ENCODE measurements around the gene MYO19.
"Not testable (repeated sequence)": the region's sequence is repeated elsewhere in the genome, so short reads cannot be mapped to it uniquely, and the experiment has no call there.

The MYO19 gene

DNA sequence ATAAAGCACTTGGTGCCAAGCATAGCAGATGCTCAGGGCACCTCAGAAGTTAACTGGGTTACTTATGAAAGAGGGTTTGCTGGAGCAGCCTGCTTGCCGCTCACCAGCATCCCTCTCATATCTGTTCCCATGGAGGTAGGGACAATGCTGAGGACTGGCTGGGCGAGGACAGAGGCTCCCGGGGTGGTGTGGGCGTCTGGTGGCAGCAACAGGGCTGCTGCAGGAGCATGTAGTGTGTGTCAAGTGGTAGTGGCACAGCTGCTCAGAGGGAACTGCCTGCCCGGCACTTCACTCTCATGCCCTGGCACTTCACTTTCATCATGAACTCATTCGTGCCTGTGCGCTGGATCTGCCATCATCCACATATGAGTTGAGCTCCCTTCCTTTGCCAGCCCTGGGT is 75.1 kb downstream of the MYO19 start:
- no peaks in the 10 kb centered on the region for H3K36me3 Mint-ChIP-seq (ENCODE audit: insufficient read depth)
- H3K27ac Mint-ChIP-seq = no peak overlapping the region
- ATAC-seq (replicated peaks) (no peak), DNase-seq (no peak)
- no peaks in the 10 kb centered on the region for H3K9me3 Mint-ChIP-seq
- H3K4me1 Mint-ChIP-seq (ENCODE audit: low read depth in 2 of 2) = peaks cover 0 to 1% of the 10 kb centered on the region in 2 donors
- H3K27me3 Mint-ChIP-seq = peaks cover 45 to 61% of the 10 kb centered on the region in 2 donors
- no peak overlapping the region for H3K4me3 Mint-ChIP-seq

- Mint-ChIP-seq H3K27me3 (peaks cover 45 to 60% of the 10 kb centered on the region in 2 donors), H3K9me3 (no peaks in the 10 kb centered on the region), H3K36me3 (ENCODE audit: insufficient read depth) (no peaks in the 10 kb centered on the region), H3K4me3 (no peak overlapping the region), H3K27ac (no peak overlapping the region), H3K4me1 (ENCODE audit: low read depth in 2 of 2) (peaks cover 0 to 1% of the 10 kb centered on the region in 2 donors)
- ATAC-seq (replicated peaks) (no peak), DNase-seq (no peak)
Observed at GRCh38 chr17:36459045-36459444, 75.6 kb downstream of the MYO19 start.

GRCh38 chr17:36457701-36458100 is 77.0 kb downstream of the MYO19 start:
- DNase-seq; ATAC-seq (replicated peaks); H3K4me1 Mint-ChIP-seq (ENCODE audit: low read depth in 2 of 2); H3K27ac Mint-ChIP-seq; H3K9me3 Mint-ChIP-seq; H3K36me3 Mint-ChIP-seq (ENCODE audit: insufficient read depth); H3K4me3 Mint-ChIP-seq: not testable (repeated sequence)
- H3K27me3 Mint-ChIP-seq = peaks cover 38 to 53% of the 10 kb centered on the region in 2 donors

DNA sequence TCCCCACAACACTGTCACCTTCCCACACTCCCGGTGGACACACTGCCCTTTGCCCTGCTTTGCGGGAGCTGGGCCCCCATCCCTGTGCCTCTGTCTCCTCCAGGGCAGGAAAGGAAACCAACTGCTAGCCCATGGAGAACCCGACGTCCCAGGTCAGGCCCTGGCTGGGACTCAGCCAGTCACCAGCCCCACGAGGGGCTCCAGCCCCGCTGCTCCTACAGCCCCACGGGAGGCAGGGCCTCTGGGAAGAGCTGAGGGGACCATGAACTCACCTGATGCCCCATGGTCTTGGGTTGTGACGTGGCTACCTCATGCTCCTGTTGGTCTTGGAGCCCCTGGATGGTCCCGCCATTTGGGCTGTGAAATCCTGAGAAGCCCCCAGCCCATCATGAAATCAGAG is 81.8 kb downstream of the MYO19 start:
- not testable (repeated sequence) for H3K9me3 Mint-ChIP-seq; DNase-seq; H3K4me3 Mint-ChIP-seq; H3K4me1 Mint-ChIP-seq (ENCODE audit: low read depth in 2 of 2); H3K27ac Mint-ChIP-seq; ATAC-seq (replicated peaks); H3K36me3 Mint-ChIP-seq (ENCODE audit: insufficient read depth)
- H3K27me3 Mint-ChIP-seq = peaks cover 15 to 17% of the 10 kb centered on the region in 2 donors

GRCh38 chr17:36449997-36450396 is 84.7 kb downstream of the MYO19 start:
- not testable (repeated sequence) for H3K36me3 Mint-ChIP-seq (ENCODE audit: insufficient read depth); H3K9me3 Mint-ChIP-seq; H3K4me1 Mint-ChIP-seq (ENCODE audit: low read depth in 2 of 2); H3K27ac Mint-ChIP-seq; ATAC-seq (replicated peaks); H3K4me3 Mint-ChIP-seq; DNase-seq
- H3K27me3 Mint-ChIP-seq = peaks cover 5 to 10% of the 10 kb centered on the region in 2 donors

All from effector memory CD8-positive, alpha-beta T cell (primary cell).